Measurements from ENCODE around the gene TAF1B.

- TF ChIP-seq YY1 (IDR thresholded peaks at IDR 0.05; ENCODE audit: low read depth) (no peak), TAF1 (IDR thresholded peaks at IDR 0.05; ENCODE audit: low read depth) (no peak), ZBTB7A (IDR thresholded peaks at IDR 0.05; ENCODE audit: low read depth) (no peak), TEAD4 (IDR thresholded peaks at IDR 0.05) (no peak), MAX (IDR thresholded peaks at IDR 0.05) (no peak), CEBPB (IDR thresholded peaks at IDR 0.05) (no peak), REST (IDR thresholded peaks at IDR 0.05; ENCODE audit: low read depth) (no peak), NFIC (IDR thresholded peaks at IDR 0.05) (no peak), EGR1 (IDR thresholded peaks at IDR 0.05) (no peak)
These were observed 7.2 kb upstream of the TAF1B start for GRCh38 chr2:9836074-9836473.

All from Ishikawa (cell line).